RKO (cell line): ENCODE data around the gene ASCC3.

ENCODE experiments used
- DNase-seq: peaks from one replicate; pipeline ENCODE4 v3.0.0-alpha.2; 2016; ENCODE audit warnings: low spot score

ASCC3 gene

DNA sequence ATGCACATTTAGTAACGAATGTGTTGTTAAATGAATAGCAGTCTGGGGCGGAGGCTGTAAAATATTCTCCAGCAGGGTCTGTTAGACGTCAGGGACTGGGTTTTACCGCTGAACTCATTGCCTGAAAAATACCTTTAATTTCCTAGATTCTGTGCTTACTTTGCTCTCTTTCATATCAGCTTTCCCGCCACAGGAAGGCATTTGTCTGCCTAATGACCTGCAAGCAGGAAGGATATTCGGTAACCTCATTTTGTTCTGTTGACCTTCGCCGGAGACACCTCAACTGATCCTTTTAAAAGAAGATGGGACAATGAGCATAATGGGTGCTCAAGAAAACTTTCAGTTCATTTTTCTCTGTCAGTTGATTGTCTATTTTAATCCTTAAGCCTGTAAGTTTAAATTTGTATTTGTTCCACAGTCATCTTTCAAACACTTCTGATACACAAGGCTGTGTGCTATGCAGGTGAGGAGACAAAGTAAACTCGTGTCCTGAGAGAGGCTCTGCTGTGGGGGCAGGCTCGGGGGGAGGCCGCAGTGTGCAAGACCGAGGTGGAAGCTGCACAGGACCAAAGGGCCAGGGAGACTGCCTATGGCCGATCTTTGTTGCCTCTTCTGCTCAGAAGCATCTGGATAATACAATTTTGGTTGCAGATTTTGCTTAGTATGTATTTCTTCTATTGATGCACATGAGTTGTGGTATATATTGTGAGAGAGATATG lies 389.0 kb downstream of the ASCC3 start:
- no peak for DNase-seq

- DNase-seq: no peak
Measured at GRCh38 chr6:100490065-100490464, 391.1 kb downstream of the ASCC3 start.

- DNase-seq: no peak
Measured at GRCh38 chr6:100488244-100488643, 392.9 kb downstream of the ASCC3 start.

DNA sequence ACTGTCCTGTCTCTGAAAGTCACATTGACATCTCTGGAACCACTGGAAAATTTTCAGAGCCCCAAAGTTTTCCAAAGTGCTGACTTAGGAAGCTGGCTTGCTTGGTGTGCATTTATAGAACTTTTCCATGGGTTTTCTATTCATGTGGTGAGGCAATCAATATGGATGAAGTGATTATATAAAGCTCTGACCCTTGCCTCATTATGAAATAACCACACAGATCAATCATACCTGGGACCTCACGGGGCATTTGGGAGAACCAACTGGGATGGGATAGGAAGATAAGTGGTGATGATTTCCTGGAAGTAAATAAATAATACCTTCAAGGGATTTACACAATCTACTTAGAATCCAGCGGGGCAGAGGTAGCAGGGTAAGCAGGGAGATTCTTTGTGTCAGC lies 393.5 kb downstream of the ASCC3 start:
- DNase-seq: no peak

DNA sequence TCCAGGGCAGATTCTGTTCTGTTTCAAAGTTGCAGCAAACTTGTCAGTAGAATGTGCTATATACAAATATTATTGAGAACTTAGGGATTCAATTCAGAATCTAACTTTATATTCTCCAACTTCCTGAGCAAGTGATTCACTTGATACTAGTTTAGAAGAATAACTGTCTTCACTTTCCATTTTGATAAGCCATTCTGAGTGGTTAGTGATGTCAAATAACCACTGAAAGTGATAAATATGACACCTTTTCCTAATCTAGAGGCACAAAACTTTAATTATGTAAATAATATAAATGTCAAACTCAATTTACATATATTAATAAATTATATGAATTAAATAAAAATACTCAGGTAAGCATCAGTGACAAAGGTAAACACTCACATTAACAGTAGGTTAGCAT lies 395.9 kb downstream of the ASCC3 start:
- no peak for DNase-seq

- DNase-seq: no peak
Measured at GRCh38 chr6:100484474-100484873, 396.7 kb downstream of the ASCC3 start.

DNA sequence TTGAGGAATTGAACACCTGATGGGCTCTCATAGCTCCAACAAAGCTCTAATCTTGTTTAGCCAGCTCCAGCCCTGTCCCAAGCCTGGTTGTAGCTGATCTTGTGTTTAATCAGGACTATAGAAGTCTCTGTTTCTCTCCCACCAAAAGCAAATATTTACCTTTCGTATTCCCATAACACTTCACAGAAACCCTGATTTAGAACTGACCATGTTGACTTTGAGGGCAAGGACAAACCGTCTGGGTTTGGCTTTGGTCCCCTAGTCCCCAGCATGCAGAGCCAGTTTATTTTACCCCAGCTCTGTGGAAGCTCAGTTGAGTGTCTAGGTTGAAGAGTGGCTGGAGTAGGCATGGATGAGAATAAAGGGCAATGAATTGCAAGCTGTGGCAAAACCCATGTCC lies 398.4 kb downstream of the ASCC3 start:
- DNase-seq: no peak

DNA sequence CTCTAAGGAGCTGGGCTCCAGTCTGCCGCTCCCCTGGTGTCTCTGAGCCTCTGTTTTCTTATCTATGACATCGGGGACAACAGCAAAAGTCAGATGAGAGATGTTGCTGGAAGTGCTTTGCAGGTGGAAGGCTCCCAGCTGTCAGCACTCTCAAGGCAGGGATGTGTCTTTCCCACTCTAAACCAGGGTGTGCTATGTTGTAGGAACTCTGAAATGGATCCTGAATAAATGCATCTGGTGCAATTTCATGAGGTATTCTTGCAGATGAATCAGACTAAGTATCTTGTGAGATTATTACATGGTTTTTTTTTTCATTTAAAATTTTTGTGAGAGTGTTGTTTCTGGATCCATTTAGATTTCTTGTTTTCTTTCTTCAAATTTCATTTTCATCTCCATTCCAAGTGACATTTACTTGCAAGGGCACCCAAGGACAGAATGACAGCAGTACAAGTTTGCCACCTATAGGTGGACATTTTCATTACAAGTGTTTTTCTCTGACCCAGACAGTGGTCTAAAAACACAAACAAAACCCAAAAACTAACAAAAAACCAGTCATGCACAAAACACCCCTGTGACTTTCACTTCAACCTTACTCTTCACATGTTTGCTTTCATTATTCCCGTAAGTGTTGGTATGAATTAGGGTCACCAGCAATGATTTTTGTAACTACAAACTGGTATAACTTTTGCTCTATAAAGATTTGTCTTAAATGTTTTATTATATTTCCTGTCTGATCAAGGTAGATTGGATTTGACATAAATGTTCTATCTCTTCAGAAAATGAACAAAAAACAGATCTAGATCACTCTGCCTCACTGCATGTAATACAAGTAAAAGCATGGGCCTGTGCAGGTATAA lies 401.7 kb downstream of the ASCC3 start:
- peak; percentile 60 for DNase-seq

DNA sequence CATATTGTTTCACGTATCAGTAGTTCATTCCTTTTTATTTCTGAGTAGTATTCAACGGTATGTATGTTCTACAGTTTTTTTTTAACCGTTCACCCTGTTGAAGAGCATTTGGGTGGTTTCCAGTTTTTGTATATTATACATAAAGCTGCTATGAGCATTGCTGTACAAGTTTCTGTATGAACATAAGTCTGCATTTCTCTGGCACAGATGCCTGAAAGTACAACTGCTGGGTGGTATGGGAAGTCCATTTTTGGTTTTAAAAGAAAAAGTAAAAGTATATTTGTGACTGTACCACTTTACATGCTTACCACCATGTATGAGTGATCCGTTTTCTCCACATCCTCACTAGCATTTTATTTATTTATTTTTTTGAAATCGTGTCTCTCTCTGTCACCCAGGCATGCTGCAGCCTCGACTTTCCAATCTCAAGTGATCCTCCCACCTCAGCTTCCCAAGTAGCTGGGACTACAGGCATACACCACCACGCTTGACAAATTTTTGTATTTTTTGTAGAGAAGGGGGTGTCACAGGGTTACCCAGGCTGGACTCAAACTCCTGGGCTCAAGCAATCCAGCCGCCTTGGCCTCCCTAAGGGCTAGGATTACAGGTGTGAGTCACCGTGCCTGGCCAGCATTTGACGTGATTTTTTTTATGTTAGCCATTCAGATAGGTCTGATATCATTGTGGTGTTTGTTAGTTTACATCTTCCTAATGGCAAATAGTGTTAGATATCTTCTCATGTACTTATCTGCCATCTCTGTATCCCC lies 405.4 kb downstream of the ASCC3 start:
- peak; percentile 30 for DNase-seq

GRCh38 chr6:100473182-100473581 lies 407.9 kb downstream of the ASCC3 start:
- no peak for DNase-seq

DNA sequence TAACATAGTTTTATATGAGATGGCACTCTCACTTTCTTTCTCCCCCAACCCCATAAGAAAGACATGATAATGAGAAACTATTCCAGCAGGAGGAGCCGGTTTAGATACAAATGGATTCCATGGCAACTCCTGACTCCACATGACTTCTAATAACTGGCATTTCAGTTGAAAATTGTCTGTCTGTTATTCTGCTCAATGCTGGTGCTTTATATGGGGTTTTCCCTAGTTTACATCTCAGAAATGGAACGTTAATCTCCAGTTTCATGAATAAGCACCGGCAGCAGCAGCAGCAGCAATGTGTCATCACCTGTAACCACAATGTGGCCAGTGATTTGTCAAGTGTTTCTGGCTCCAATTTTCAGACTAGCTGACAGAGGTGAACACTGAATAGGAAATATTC lies 408.5 kb downstream of the ASCC3 start:
- DNase-seq: peak; percentile 59

DNA sequence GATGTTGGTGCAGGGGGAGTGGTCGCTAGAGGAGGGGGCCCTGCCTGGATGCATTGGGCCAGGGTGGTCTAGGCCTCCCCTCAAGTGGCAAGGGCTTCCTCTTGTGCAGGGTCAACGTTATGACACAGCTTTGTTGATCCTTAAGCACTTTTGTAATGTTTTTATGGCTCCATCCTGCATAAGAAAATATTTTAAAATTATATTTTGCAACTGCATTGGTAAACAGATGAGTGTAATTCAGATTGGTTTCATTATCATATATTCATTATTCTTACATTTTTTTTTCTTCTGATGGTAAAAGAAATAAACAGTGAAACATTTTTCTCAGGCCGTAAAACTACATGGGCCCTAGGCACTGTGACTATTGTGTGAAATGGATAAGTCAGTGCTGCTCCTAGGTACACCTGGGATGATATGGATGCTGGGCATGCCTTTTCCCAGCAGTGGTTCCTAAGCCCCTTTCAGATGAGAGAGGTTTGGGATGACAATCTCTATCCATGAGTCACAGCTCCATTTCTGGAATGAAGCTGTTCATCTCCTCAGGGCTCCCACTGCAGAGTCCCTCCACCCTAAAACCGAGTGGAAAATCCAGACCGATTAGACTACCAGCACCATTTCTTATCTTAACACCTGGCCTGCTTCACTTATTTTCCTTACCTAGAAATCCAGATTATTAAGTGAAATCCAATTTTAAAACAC lies 410.6 kb downstream of the ASCC3 start:
- DNase-seq: no peak

GRCh38 chr6:100469101-100469859 lies 411.8 kb downstream of the ASCC3 start:
- no peak for DNase-seq

DNA sequence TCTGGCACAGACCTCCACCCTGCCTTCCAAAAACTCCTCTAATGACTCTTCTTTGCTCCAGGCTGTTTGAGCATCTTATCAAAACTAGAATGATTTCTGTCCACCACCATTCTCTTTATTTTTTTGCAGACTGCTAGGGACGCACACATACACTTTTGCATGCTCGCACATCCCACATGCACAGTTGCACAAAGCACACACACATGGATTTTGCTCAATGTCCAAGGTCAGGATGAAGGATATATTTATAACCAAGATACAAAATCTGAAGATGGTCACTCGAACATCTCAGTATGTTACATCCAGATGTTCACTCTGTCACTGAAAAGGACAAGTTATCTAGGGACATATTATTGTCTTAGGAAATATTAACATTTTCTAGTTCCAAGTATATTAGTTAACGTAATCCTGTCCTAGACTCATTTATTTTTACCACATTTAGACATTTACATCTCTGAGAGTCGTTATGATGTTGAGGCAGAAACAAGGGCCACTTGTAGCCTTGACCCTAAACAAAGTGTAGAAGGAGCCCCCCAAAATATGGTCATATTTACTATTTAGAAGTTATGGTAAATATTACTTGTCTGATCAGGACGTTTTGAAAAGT lies 413.0 kb downstream of the ASCC3 start:
- DNase-seq: no peak

DNA sequence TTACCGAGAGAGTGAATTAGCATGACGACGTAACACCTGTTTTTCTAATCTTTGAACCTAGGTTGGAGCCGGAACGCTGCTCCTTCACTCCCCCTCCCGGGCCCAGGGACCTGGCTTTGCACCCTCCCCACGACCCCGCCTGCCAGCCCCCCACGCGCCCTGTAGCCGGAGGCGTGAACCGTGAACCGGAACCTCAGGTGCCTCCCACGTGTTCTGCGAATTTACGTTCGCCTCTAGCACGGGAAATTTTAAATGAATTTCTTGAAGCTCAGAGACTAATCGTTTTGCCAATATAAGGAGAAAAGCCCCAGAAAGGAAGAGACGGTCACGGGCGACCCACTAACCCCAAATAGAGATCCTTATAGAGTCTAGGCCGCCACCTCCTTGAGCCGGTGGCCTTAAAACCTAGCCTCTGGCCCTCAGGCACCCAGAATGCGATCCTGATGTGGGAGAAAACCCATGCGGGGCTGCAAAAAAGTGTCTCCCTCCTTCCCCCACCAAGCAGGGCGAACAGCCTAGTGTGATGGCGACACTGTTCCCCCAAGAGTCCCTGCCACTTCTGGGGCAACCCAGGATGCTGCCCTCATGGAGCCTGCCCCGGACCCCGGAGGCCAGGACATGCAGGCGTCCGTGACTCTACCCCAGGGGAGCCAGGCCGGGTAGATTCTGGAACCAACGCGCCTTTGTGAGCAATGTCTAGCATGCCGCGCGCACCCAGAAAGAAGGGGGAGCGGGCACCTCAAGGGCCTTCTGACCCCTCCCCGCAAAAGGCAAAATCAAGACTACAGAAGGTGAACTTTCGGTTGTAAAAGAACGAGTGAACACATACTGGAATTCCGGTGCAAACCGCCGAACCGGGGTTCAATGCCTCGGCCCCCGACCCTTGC lies 413.8 kb downstream of the ASCC3 start:
- DNase-seq: no peak

DNA sequence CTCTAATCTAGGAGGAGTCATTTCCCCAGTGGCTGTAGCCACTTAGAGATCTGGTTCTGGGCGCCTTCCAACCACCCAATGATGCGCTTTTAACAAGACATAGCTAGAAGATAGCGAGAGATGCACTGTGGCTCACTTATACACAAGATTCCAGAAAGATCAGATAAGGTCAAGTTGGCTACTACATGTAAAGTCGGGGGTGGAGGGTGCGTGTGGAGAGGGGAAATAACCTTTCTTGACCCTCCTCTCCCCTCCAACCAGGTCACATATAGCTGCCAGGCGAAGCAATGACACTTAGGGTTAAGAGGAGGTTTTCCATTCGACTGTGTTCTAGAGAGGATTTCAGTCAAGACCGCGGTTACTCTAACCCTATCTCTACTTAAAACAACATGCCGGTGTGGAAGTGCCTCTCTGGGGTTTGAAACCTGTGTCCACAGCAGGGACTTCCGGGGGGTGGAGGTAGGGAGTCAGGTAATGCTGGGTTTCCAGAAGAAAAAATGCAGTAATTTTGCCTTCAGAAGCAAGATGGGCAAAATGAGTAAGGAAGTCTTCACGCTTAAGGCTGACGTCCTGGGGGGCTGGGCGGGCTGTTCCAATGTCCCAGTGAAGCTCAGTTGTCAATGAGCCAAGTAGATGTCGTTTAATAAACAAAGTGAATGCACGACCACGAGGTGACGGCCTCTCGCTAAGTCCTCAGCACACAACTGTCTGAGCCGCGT lies 414.6 kb downstream of the ASCC3 start:
- no peak for DNase-seq

DNA sequence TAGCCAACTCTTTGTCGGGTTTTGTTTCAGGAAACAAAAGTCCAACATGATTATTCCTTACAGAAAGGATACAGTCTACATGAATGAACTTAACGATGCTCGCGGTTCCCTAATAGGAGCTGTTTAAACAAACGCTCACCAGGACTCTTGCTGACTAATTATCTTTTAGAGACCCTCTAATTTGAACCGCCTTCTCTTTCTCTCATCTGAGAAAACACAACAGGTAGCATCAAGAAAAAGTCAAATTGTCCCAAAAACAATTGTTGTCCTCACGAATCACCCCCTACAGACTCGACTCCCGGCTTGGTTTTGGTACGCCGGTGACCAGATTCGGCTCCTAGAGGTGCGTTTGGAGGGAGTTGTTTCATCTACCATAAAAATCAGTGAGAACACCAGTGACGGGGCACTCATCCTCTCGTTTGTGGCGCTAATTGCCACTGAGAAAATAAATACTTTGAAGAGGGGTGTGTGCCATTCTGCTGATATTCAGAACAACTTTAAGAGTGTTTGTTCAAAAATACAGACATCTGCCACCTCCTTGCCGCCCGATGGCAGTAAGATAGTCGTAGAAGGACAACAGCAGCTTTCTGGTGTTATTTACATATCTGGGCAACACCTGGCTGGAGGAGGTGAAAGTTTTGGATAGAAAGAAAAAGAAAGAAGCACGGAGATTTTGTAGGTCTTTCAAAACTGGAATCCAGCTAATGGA lies 415.3 kb downstream of the ASCC3 start:
- DNase-seq: no peak

DNA sequence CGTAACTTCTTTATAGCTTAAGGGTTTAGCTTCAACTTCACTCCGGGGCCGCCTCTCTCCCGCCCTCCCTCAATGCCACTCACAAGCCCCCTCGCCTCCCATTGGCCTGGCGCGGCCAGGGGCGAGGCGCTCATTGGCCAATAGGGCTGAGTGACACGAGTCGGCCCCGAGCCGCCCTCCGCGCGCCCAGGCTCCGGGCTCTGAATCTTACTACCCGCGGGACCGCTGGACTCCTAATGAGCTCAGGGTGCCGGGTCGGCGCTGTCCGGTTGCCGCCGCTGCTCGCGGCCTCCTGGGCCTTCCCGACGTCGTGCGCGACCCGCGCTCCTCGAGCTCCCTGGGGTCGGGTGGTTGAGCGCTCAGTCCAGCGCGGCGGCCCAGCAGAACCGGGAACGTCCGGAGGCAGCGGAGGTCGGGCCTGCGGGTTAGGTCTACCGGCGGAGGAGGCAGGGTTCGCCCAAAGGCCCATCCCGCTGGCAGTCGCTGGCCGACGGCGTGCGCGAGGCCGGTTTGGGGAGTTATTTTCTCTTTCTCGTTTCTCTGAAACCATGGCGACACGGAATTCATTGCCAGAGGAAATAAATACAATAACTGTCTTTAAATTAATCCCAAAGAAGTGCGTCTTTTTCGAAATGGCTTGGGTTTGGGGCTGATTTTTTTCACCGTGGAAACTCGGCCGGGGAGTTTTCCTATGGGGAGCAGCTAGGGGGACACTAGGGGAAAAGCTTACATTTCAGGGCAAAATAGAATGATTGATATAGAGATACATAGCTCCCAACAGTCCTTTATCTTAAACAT lies 416.0 kb downstream of the ASCC3 start, which contains the start of gene SIM1:
SIM1 (minus strand) TSS at position 19 of the 798 bp plus-strand sequence. CDS start 1,453 bp downstream, outside the sequence.
- no peak for DNase-seq
